ENCODE measurements around the gene CENPU.
"Not testable (repeated sequence)": the region's sequence is repeated elsewhere in the genome, so short reads cannot be mapped to it uniquely, and the experiment has no call there.

Gene CENPU

DNA sequence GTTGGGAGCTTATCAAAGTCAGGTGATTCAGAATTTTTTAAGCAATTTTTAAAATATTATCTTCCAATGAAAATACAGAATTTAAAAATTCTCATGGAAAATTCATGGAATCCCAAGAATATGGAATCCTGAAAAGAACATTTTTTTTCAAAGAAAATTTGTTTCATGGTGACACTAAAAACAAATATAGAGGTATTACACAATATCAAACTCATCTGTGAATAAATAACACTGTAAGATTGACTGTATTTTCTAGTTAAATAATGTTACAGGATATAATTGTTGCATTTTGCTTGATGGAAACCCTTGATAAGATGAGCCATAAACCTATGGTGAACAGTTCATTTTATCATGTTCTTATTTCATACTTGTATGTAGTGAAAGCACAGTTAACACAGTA is 72.9 kb downstream of the CENPU start:
- no peak for DNase-seq

DNA sequence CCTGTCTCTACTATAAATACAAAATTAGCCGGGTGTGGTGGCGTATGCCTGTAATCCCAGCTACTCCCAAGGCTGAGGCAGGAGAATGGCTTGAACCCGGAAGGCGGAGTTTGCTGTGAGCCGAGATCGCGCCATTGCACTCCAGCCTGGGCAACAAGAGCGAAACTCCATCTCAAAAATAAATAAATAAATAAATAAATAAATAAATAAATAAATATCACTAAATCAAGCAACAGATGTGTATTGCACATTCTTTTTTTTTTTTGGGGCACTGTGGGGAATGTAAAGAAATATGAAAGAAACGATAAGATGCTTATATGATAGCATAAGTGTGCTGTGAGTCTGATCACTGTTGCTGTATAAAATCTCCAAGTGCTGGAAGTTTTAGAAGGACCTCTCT is 76.1 kb downstream of the CENPU start:
- DNase-seq, result not testable (repeated sequence)

DNA sequence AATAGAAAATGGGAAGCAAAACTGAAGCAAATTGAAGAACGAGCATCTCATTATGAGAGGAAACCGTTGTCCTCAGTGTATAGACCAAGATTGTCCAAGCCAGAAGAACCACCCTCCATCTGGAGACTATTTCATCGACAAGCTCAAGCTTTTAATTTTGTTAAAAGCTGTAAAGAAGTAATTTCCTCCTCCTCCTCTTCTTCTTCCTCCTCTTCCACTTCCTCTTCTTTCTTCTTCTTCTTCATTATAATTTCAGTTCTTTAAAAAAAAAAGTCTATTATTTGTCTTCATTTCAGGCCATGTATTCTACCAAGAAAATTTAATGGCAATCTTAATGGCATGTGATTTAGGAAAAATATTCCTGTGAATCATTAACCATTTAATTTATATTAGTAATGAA is 76.8 kb downstream of the CENPU start:
- DNase-seq, result no peak

DNA sequence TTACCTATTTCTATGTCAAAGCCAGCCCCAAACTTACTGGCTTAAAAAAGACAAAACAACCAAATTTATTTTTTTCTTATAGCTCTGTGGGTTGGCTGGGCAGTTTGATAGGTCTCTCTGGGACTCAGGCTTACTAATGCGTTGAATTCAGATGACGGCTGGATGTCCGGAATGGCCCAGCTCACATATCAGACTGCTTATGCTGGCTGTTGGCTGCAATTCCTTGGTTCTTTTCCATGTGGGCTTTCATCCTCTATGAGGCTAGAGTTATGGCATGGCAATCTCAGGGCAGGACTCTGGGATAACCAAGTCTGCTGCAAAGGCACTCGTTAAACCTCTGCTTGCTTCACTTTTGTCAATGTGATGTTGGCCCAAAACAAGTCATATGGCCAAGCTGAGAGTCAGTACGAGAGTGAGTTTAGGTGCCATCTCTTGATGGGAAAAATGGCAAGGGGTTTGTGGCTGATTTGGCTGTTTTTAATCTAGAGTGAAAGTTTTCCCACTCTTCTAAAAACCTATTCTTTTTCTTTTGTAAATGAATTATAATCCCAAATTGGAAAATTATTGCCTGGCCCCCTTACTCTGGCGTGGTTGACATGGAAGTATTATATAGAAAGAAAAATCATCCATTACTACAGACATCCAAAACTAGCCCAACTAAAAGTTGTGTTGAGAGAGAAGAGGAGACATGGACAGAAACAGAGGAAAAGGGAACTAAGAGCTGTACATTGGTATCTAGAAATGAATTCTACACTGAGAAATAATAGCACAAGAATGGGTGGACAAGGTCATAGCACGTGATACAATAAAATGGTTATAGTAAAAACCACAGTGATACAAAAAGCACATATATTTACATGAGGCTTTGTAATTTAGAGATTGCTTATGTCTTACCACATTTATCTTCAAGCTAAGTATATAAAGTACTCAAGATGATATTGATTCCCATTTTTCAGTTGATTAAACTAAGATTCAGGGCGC is 77.7 kb downstream of the CENPU start:
- DNase-seq, result no peak

DNA sequence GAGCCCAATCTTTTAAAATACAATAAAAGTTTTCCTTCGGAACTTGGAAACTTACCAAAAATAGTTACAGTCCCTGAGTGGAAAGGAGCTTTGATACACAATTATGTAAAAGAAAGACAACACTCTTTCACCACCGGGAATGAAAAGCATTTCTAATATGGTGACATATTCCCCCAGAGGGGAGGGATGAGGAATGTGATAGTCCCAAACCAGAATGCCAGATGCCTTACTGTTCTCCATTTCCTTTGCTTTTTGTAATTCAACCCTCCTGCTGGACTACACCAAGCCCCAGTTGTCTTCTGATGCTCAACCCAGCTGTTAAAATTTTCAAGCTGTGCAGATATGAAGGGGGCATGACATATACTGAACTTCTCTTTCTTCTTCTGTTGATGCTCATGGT is 80.2 kb downstream of the CENPU start:
- no peak for DNase-seq

DNA sequence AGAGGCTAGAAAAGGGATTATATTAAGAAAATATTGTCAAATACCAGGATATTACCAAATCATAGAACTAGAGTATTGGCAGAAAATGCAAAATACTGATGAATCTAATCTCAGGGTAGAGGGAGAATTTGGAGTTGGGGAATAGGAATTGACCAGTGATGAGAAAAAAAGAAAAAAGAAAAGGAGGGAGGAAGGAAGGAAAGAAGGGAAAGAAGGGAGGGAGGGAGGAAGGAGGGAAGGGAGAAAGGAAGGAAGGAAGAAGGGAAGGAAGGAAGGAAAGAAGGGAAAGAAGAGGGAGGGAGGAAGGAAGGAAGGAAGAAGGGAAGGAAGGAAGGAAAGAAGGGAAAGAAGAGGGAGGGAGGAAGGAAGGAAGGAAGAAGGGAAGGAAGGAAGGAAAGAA is 81.2 kb downstream of the CENPU start:
- not testable (repeated sequence) for DNase-seq

DNA sequence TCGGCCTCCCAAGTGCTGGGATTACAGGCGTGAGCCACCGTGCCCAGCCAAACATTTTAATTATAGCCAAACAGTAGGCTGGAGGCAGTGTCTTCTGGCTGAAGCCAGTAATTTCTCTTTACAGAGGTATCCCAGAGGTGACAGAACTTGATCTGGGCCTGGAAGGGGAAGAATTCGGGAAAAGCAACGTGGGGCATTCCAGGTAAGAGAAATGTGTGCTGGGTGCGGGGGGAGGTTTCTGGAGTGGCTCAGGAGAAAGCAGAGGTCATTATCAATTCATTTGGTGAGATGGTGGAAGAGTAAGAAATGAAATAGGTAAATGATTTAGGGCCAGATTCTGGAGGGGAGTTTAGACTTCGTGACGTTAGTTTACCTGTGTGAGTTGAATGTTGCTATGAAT is 82.0 kb downstream of the CENPU start:
- no peak for DNase-seq

DNA sequence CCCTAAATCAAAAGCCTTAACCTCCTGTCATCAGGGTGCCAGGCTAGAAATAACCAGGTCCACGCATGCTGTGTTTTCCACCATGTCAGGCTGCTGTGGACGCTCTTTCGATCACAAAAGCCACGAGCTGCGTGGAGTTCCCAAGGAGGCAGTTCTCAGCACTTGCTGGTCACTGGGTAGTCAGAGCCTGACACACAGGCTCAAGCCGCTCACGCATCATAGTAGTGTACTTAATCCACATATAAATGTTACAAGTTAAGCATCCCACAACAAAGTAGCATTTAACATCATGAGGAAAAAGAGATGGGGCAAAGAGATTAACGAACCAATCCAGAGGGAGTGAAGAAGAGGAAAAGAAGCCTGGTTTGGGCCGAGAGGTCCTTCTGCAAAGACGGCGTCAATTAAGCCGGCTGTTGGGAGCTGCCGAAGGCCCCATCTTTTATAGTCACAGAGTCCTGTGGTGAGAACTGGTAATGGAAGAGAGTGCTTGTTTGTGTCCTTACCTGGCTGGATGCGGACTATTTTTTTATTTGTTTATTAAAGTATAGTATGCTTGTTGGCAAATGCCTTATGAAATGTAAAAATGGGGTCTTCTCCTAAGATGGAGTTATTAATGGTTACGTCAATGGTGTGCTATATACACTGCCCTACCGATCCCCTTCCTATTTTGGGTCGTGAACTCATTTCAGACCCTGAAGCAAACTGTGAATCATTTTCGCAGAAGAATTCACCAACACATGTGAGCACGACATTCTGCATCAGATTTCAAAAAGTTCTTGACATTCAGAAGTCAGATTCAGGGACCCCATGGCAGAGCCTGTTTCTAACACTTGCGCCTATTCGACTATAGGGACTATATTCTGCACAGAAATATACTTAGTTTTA is 83.7 kb downstream of the CENPU start:
- DNase-seq, result peak; percentile 58

DNA sequence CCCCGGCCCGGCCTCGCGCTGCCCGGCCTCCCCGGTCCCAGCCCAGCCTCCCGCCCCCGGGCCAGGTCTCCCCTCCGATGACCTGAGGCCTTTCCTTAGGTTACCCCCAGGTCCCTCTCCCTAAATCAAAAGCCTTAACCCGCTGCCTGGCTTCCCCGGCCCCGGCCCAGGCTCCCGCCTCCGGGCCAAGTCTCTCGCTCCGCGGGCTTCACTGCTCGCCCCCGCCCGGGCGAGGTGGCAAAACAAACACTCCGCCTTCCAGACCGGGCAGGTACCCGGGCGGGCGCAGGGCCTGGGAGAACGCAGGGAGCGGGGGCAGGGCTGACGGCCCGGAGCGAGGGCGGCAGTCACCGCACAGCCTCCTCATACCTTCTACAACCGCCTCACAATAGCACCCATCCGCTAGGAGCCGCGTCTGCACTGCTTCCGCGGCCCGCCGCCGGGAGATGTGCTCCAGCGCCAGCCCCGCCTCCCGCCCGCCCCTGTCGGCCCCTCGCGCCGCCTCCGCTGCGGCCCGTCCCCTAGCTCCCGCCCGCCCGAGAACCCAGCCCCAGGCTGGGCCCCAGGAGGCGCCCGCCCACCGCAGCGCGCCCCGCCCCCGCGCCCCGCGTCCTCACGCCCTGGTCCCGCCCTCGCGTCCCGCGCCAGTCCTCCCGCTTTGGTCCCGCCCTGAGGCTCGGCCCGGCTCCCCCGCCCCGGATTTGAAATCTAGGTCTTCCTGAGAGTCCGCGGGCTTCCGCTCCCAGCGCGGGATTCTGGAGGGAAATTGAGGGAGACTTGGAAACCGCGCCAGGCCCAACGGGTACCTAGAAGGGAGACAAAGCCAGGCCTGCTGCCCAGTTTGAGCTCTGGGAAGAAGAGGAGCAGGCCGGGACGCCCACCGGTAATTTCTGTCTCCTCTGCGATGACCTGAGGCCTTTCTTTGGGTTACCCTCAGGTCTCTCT is 84.6 kb downstream of the CENPU start, which contains the start of the genes CASP3 and PRIMPOL:
Gene CASP3 (minus strand): TSS at position 422 of the 945 bp plus-strand sequence. CDS start 10,994 bp downstream, outside the sequence.
Gene PRIMPOL (plus strand): TSS at position 713 of the 945 bp plus-strand sequence. CDS start 7,403 bp downstream, outside the sequence.
- peak; percentile 98 for DNase-seq

DNA sequence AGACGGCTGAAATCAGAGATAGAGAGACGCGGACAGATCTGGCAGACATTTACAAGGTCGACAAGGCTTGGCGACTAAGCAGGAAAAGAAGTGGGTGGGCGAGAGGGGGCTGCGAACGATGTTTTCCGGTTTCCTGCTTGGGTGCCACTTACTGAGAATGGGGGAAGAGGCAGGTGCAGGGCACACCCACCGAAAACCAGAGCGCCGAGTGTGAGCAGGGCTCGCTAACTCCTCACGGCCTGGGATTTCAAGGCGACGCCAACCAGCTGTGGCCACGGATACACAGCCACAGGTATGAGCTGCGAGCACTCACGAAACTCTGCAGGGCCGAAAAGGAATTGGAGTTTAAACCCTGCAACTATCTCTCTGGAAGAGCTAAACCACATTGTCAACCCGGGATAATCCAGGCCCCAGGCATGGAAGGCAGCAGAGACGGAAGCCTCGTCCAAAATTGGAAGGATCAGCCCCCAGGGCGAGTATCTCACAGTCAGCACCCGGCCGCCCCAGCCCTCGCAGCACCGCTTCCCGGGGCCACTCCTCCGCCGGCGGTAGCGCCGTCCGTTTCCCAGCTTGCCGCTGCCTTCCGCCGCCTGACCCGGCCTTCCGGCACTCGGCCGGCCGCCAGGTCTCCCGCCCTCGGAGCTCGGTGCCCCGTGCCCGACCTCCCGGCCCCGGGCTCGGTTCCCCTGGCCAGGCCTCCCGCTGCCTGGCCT is 85.4 kb downstream of the CENPU start:
- peak; percentile 79 for DNase-seq

DNA sequence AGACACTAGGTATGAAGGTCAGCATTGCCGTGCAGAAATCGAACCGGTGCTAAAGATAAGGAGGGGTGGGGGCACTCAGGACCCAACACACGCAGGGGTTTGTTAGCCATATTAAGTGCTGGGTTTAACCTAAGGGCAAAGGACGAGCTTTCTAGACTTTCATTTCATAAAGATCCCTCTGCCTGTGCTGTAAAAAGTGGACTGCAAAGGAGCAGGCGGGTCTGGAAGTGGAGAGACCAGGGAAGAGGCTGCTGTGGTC is 85.9 kb downstream of the CENPU start:
- DNase-seq, result no peak

DNA sequence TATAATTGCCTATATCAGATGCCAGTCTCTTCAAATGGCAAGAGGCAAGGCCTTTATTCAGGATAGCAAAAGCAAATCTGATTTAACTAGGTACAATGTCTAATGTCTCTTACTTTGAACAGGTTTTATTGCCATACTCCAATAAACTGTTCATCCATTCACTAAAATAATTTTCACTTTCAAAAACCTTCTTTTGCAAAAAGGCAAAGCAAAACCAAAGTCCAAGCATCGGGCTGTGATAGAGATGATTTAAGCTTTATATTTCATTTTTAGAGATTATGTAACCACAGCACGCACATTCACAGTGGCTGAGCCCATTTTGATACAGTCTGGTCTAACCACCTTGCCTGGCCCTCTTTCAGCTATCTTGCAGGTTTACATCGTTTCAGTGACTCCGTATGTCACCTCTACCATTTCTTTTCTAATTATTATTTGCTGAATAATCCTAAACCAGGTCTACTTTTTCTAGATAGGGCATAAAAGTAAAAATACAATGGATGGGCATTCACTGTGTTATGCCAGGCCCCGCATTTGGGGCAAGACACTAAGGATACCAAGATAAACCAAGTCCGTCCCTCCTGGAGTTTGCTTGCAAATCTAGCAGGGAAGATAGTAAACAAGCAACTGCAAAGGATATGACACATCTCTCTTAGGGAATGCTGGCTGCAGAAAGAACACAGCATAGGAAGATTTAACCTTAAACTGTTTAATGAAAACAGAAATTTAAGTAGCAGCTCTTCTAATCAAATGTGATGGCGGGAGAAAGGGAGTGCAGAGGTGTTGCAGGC is 86.4 kb downstream of the CENPU start:
- no peak for DNase-seq

DNA sequence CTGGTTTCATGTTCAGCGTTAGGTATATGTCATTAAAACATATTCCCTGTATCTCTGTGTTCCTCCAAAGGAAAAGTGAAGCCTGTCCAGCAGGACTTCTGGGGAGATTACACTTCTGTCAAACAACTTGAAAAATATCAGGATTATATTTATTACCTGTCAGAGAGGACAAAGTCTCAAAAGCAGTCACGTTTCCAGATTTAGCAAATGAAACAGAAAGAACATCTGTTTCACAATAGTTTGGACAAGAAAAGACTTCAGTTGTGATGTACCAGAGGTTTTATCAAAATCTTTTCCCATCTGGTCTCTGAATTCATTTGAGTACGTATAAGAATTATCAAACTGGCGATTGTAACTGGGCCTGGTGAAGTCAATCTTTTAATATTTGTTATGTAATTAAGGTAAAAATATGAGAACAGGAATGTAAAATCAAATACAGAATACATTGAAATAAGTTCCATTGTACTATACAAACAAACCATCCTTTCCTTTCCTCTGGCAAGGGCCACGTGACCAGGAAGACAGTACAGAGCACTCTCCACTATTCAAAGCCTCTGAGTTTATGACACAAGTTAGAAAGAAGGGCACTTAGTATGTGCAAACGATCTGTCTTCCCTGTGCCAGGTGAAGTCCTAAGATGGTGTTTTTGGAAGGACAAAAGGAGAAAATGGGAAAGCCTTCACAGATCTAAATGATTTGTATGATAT is 87.8 kb downstream of the CENPU start:
- DNase-seq, result no peak

DNA sequence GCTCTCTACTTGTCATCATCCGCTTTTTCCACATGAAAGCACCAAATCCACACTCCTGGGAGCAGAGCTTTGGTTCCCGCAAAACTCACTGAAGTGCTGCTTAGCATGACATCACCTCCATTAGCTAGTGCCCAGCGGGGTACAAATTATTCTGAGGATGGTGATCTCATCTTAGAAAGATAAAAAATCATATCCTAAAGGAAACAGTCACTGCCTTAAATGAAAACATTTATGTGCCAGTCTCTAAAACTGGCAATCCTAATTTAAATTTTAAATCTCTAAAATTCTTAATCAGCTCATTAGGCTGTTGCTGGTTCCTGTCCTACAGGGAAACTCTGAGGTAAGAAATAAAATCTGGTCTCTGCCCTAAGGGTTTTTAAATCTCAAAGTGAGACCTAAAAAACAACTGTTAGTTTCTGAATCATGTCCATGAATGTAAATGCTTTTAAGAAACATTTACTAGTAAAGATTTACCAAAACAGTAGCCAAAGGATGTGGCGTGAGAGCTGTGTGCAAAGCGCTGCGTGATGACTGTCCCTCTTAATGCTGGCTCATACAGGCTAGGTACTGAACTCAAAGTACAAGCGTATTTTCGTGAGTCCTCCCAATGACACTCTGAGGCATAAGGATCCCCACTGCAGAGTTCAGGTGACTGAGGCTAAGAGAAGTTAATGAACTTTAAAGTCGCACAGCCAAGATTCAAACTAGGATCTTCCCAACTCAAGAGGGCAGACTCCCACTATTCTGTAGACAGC is 89.2 kb downstream of the CENPU start:
- DNase-seq, result no peak
